ENCODE results near the gene STRN. TPM values are rescaled to one million over a fixed set of nuclear protein-coding genes. Genes with fewer than 3 reads are reported as not detected.
"Not testable (repeated sequence)": the region's sequence is repeated elsewhere in the genome, so short reads cannot be mapped to it uniquely, and the experiment has no call there.

The STRN gene
- total RNA-seq, 1 donor from 2014 or later = 26.1 TPM

DNA sequence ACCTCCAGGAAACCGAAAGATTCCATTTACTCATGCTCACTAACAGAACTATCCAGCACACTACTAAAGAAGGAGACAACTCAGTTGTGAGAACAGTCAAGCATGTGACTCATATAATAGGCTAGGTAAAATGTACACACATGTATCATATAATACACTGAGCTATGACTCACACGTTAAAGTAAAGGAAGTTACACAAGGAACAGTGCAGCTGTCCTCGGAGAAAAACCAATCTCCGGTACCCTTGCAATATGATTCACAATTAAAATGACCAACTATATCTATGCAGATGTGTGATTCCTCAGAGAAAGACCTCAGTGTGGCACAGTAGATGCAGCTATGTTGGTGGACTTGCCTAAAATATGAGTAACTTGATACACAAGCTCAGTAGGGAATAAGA lies 76.5 kb downstream of the STRN start:
- Mint-ChIP-seq H3K4me1 (ENCODE audit: unreplicated experiment) (peaks cover 4% of the 10 kb centered on the region), H3K9me3 (no peaks in the 10 kb centered on the region), H3K36me3 (peaks cover 10% of the 10 kb centered on the region), H3K27me3 (no peaks in the 10 kb centered on the region), H3K4me3 (no peak overlapping the region), H3K27ac (no peak overlapping the region)
- DNase-seq (ENCODE audit: extremely low spot score, unreplicated experiment) = no peak
- TF ChIP-seq CTCF (conservative IDR thresholded peaks at IDR 0.05) = no peak

DNA sequence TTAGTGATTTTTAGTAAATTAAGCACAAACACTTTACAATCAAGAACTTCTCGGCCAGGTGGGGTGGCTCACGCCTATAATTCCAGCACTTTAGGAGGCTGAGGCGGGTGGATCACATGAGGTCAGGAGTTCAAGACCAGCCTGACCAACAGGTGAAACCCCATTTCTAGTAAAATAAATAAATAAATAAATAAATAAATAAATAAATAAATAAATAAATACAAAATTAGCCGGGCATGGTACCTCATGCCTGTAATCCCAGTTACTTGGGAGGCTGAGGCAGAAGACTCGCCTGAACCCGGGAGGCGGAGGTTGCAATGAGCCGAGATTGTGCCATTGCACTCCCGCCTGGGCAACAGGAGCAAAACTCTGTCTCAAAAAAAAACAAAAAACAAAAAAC lies 79.2 kb downstream of the STRN start:
- not testable (repeated sequence) for H3K27ac Mint-ChIP-seq; H3K27me3 Mint-ChIP-seq; H3K9me3 Mint-ChIP-seq; DNase-seq (ENCODE audit: extremely low spot score, unreplicated experiment); H3K4me3 Mint-ChIP-seq; H3K4me1 Mint-ChIP-seq (ENCODE audit: unreplicated experiment)
- H3K36me3 Mint-ChIP-seq = peaks cover 10% of the 10 kb centered on the region

- Mint-ChIP-seq H3K27me3 (no peaks in the 10 kb centered on the region), H3K4me3 (no peak overlapping the region), H3K4me1 (ENCODE audit: unreplicated experiment) (peaks cover 4% of the 10 kb centered on the region), H3K9me3 (no peaks in the 10 kb centered on the region), H3K36me3 (peaks cover 10% of the 10 kb centered on the region), H3K27ac (no peak overlapping the region)
- no peak for TF ChIP-seq CTCF (conservative IDR thresholded peaks at IDR 0.05)
- no peak for DNase-seq (ENCODE audit: extremely low spot score, unreplicated experiment)
Observed at GRCh38 chr2:36886664-36887063, 79.7 kb downstream of the STRN start.

GRCh38 chr2:36885605-36886004 lies 80.7 kb downstream of the STRN start:
- H3K9me3 Mint-ChIP-seq = no peaks in the 10 kb centered on the region
- H3K4me1 Mint-ChIP-seq (ENCODE audit: unreplicated experiment) = peaks cover 4% of the 10 kb centered on the region
- DNase-seq (ENCODE audit: extremely low spot score, unreplicated experiment) = no peak
- H3K27ac Mint-ChIP-seq = no peak overlapping the region
- TF ChIP-seq CTCF (conservative IDR thresholded peaks at IDR 0.05) = no peak
- no peak overlapping the region for H3K4me3 Mint-ChIP-seq
- H3K27me3 Mint-ChIP-seq = no peaks in the 10 kb centered on the region
- peaks cover 12% of the 10 kb centered on the region for H3K36me3 Mint-ChIP-seq

DNA sequence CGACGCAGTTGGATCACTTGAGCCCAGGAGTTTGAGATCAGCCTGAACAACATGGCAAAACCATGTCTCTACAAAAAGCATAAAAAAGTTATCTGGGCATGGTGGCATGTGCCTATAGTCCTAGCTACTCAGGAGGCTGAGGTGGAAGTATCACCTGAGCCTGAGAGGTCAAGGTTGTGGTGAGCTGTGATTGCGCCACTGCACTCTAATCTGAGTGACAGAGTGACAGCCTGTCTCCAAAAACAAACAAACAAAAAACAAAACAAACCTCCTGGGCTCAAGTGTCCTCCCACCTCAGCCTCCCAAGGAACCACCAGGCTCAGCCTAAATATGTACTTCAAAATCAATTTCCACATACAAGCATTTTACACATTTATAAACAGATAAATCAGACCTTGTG lies 83.8 kb downstream of the STRN start:
- no peak for DNase-seq (ENCODE audit: extremely low spot score, unreplicated experiment)
- Mint-ChIP-seq H3K27me3 (no peaks in the 10 kb centered on the region), H3K9me3 (no peaks in the 10 kb centered on the region), H3K27ac (no peak overlapping the region), H3K4me1 (ENCODE audit: unreplicated experiment) (no peaks in the 10 kb centered on the region), H3K36me3 (peaks cover 10% of the 10 kb centered on the region), H3K4me3 (no peak overlapping the region)
- TF ChIP-seq CTCF (conservative IDR thresholded peaks at IDR 0.05) = no peak

DNA sequence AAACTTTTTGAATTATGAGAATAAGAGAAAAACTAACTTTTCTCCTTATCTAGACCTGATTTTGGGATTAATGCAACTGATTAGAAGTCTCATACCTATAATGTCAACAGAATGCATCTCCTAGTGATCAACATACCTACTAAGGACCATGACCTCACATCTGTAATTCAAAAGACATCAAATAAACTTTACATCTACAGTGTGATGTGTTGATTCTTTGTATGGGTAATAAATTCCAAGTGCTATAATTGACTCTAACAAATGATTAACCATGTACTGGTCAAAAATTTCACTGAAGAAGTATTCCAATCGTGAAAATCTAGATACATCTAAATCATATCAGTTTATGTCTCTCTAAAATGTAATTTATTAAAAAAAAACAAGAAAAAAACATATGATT lies 84.5 kb downstream of the STRN start:
- Mint-ChIP-seq H3K27ac (no peak overlapping the region), H3K9me3 (no peaks in the 10 kb centered on the region), H3K27me3 (no peaks in the 10 kb centered on the region), H3K36me3 (peaks cover 14% of the 10 kb centered on the region), H3K4me3 (no peak overlapping the region), H3K4me1 (ENCODE audit: unreplicated experiment) (no peaks in the 10 kb centered on the region)
- TF ChIP-seq CTCF (conservative IDR thresholded peaks at IDR 0.05) = no peak
- no peak for DNase-seq (ENCODE audit: extremely low spot score, unreplicated experiment)
